HepG2 (cell line): Measurements from ENCODE around the gene NTN3. TPM values are rescaled to one million over a fixed set of nuclear protein-coding genes. Genes with fewer than 3 reads are reported as not detected.

Experiments used
- ATAC-seq: fragments of 200-7000 bp; cut with Tn5 transposase; 3 replicates; pipeline ENCODE4 v1.9.1; 2020; ENCODE audit warnings: mild to moderate bottlenecking, moderate library complexity
- BruUV-seq: library from RNA; stranded (reverse); fragments of 400-500 nt; replicated peaks from 2 replicates; lab custom pipeline; 2021; lab: Mats Ljungman, UMichigan
- CTCF ChIA-PET: fragments of 300-600 bp; formaldehyde crosslinking; extraction: SDS; loops from one replicate; lab custom pipeline; 2021; ENCODE audit warnings: low total read pairs, inconsistent platforms, low intra/inter-chr PET ratio; lab: Yijun Ruan, JAX
- POLR2A ChIA-PET: fragments of 350-600 bp; sonication (Branson Sonifier 250); formaldehyde crosslinking; loops from one replicate; lab custom pipeline; 2020; ENCODE audit warnings: antibody characterized with exemption, inconsistent platforms; lab: Yijun Ruan, JAX
- DNase-seq: peaks from one replicate; pipeline ENCODE4 v3.0.0-alpha.2; 2015; ENCODE audit warnings: low spot score
- FAIRE-seq: peaks from 3 replicates; lab custom pipeline; 2011; peaks lifted over from hg19 to GRCh38; lab: Jason Lieb, UNC
- H2AFZ ChIP-seq: one replicate; pipeline ENCODE4 v1.6.1; 2011; ENCODE audit warnings: low read length, inconsistent platforms
- H3K27ac ChIP-seq: fragments of 300-600 bp; 3 replicates; pipeline ENCODE4 v1.8.0; 2011; ENCODE audit warnings: mixed run types, mild to moderate bottlenecking, mixed read lengths, low read length, inconsistent platforms; ENCODE audit not compliant: insufficient read depth; ENCODE audit errors: extremely low read length
- H3K27me3 ChIP-seq, 2 experiments: fragments of 200-600 bp in 1 of 2; 2 replicates in 1 of 2; 3 replicates in 1 of 2; pipeline versions ENCODE4 v1.6.0 to v1.8.0; 2011; ENCODE audit warnings: low read length in 2 of 2, mild to moderate bottlenecking in 2 of 2, moderate library complexity in 2 of 2, inconsistent platforms in 1 of 2; ENCODE audit not compliant: insufficient read depth in 2 of 2, control insufficient read depth in 1 of 2
- H3K36me3 ChIP-seq, 2 experiments: fragments of 200-600 bp in 1 of 2; replicated peaks in 1 of 2; 2 replicates in 1 of 2; 3 replicates in 1 of 2; pipeline versions ENCODE4 v1.5.1 to v1.8.0; 2011; ENCODE audit warnings: low read length in 2 of 2, inconsistent platforms in 1 of 2; ENCODE audit not compliant: insufficient read depth in 2 of 2, control insufficient read depth in 1 of 2
- H3K4me1 ChIP-seq: 2 replicates; pipeline ENCODE4 v1.5.1; 2012; ENCODE audit warnings: low read length, inconsistent platforms; ENCODE audit not compliant: insufficient read depth
- H3K4me2 ChIP-seq: 2 replicates; pipeline ENCODE4 v1.6.0; 2011; ENCODE audit warnings: low read depth, low read length, inconsistent platforms
- H3K4me3 ChIP-seq, 3 experiments: fragments of 200-600 bp in 1 of 3; sonication (generic), shearing (Covaris generic) in 1 of 3; replicated peaks in 1 of 3; 2 replicates each; pipeline ENCODE4 v1.5.1; 2011 to 2016; ENCODE audit warnings: low read length in 3 of 3, inconsistent platforms in 2 of 3, low read depth in 2 of 3, mild to moderate bottlenecking in 2 of 3, control low read depth in 1 of 3, mixed read lengths in 1 of 3; ENCODE audit not compliant: insufficient read depth in 1 of 3
- H3K79me2 ChIP-seq: one replicate; pipeline ENCODE4 v1.6.1; 2011; ENCODE audit warnings: low read length, inconsistent platforms; ENCODE audit not compliant: insufficient read depth
- H3K9ac ChIP-seq: 2 replicates; pipeline ENCODE4 v1.6.0; 2011; ENCODE audit warnings: mild to moderate bottlenecking, low read depth, low read length, inconsistent platforms; ENCODE audit not compliant: insufficient read depth
- H3K9me3 ChIP-seq: 2 replicates; pipeline ENCODE4 v1.5.1; 2012; ENCODE audit warnings: mild to moderate bottlenecking, low read length
- H4K20me1 ChIP-seq: 2 replicates; pipeline ENCODE4 v1.6.0; 2011; ENCODE audit warnings: inconsistent platforms, mild to moderate bottlenecking, low read length, moderate library complexity; ENCODE audit not compliant: insufficient read depth
- ATF7-NPFF ChIP-seq: sonication (generic); formaldehyde crosslinking; IDR thresholded peaks from 2 replicates; pipeline ENCODE4 v1.8.1; 2023; ENCODE audit warnings: mild to moderate bottlenecking, low read depth, missing genetic modification reagents, moderate library complexity
- CHD4 ChIP-seq: fragments of 200-600 bp; sonication (generic); IDR thresholded peaks from 2 replicates; pipeline ENCODE4 v1.7.0; 2017; ENCODE audit warnings: mild to moderate bottlenecking, low read length, borderline replicate concordance
- CREB3 ChIP-seq: sonication (generic); formaldehyde crosslinking; IDR thresholded peaks from 2 replicates; pipeline ENCODE4 v1.5.0; 2020; ENCODE audit warnings: missing genetic modification reagents
- CREM ChIP-seq, 2 experiments: sonication (generic) in 1 of 2; formaldehyde crosslinking in 1 of 2; IDR thresholded peaks; 2 replicates each; pipeline versions ENCODE4 v1.4.0 to v1.6.1; 2016 to 2020; ENCODE audit warnings: antibody characterized with exemption in 1 of 2, mild to moderate bottlenecking in 1 of 2, missing genetic modification reagents in 1 of 2
- HES4 ChIP-seq: sonication (generic); formaldehyde crosslinking; IDR thresholded peaks from 2 replicates; pipeline ENCODE4 v1.9.0; 2021; ENCODE audit warnings: mild to moderate bottlenecking, missing genetic modification reagents, borderline replicate concordance
- HOMEZ ChIP-seq: IDR thresholded peaks from 2 replicates; pipeline ENCODE4 v1.6.1; 2016; ENCODE audit warnings: low read depth
- MXD1 ChIP-seq: sonication (generic); formaldehyde crosslinking; IDR thresholded peaks from 2 replicates; pipeline ENCODE4 v1.4.0; 2020; ENCODE audit warnings: mild to moderate bottlenecking, missing genetic modification reagents
- MYPOP ChIP-seq: sonication (generic); formaldehyde crosslinking; IDR thresholded peaks from 2 replicates; pipeline ENCODE4 v1.8.1; 2023; ENCODE audit warnings: mild to moderate bottlenecking, moderate library complexity, missing genetic modification reagents
- NFIB ChIP-seq: sonication (generic); formaldehyde crosslinking; IDR thresholded peaks from 2 replicates; pipeline ENCODE4 v1.9.0; 2021; ENCODE audit warnings: missing genetic modification reagents, mild to moderate bottlenecking, borderline replicate concordance
- NONO ChIP-seq, 2 experiments: fragments of 450-650 bp in 1 of 2; sonication (generic) in 1 of 2; formaldehyde crosslinking in 1 of 2; IDR thresholded peaks in 1 of 2; conservative IDR thresholded peaks in 1 of 2; 2 replicates each; pipeline versions ENCODE4 v1.6.1 to v1.8.0; 2017 to 2022; ENCODE audit warnings: mild to moderate bottlenecking in 1 of 2, missing genetic modification reagents in 1 of 2, moderate library complexity in 1 of 2
- PHF21A ChIP-seq: sonication (generic); formaldehyde crosslinking; IDR thresholded peaks from 2 replicates; pipeline ENCODE4 v1.5.0; 2020; ENCODE audit warnings: mild to moderate bottlenecking, missing genetic modification reagents
- RORA ChIP-seq: sonication (generic); formaldehyde crosslinking; IDR thresholded peaks from 2 replicates; pipeline ENCODE4 v1.5.0; 2020; ENCODE audit warnings: mild to moderate bottlenecking, missing genetic modification reagents, moderate library complexity
- ZBTB2 ChIP-seq: sonication (generic); formaldehyde crosslinking; IDR thresholded peaks from 2 replicates; pipeline ENCODE4 v1.8.0; 2022; ENCODE audit warnings: low read depth, missing genetic modification reagents
- ZNF513 ChIP-seq: sonication (generic); formaldehyde crosslinking; conservative IDR thresholded peaks from 2 replicates; pipeline ENCODE4 v1.5.0; 2020; ENCODE audit warnings: missing genetic modification reagents
- ZNF878 ChIP-seq: sonication (generic); formaldehyde crosslinking; IDR thresholded peaks from 2 replicates; pipeline ENCODE4 v1.8.1; 2023; ENCODE audit warnings: mild to moderate bottlenecking, missing genetic modification reagents, moderate library complexity
- WGBS: methylation state at CpG from one replicate; pipeline ENCODE4 v1.1.6; 2017; ENCODE audit warnings: low lambda C conversion rate; 5-methylcytosine and 5-hydroxymethylcytosine counted together
- in situ Hi-C: cut with HindIII; loops from 2 replicates; pipeline ENCODE4 v1.10.0; 2017; ENCODE audit warnings: low pct_unique_long_range_greater_than_20kb; ENCODE audit not compliant: extremely low pct_ligation_motif_present
- intact Hi-C: fragments of 100-400 bp; cut with micrococcal nuclease; formaldehyde crosslinking; loops from one replicate; pipeline ENCODE4 v1.10.0; 2022; ENCODE audit not compliant: unreplicated experiment
- polyA plus RNA-seq, 8 experiments: library from polyadenylated mRNA; depleted of rRNA in 3 of 8; stranded (reverse) in 7 of 8; unstranded in 1 of 8; fragments of >200 nt; fragmentation: Illumina TruSeq in 4 of 8; extraction: Trizol in 4 of 8; gene quantifications; 2 replicates each; pipeline versions ENCODE4 v1.2.1 to v1.2.3, GENCODE V29; 2011 to 2016; ENCODE audit warnings: low read depth in 4 of 8, missing spikeins in 1 of 8, mixed read lengths in 1 of 8; ENCODE audit not compliant: insufficient read depth in 1 of 8
- total RNA-seq, 5 experiments: library from RNA; depleted of rRNA; stranded (reverse); fragments of >200 nt; fragmentation: Illumina TruSeq; extraction: Trizol; gene quantifications; 2 replicates each; pipeline ENCODE4 v1.2.3, GENCODE V29; 2016; ENCODE audit warnings: low read depth in 1 of 5

Gene NTN3
- total and polyA plus RNA-seq, 2 of the 13 experiments (the other 11 are each of a cell fraction or from before 2014, with no cell fraction given) = 0.09 to 0.20 TPM

- no TSS peak for BruUV-seq
- in situ Hi-C loops = no loop called here
- peak; percentile 86 for ATAC-seq
- ChIA-PET CTCF (no interaction called here), POLR2A (interaction anchor here (0.7 to 1.6 kb wide), 5 partner anchors 10 to 330 kb away, joined by 4 to 9 read pairs (median 6); partner anchors contain the start of genes ECI1, TBC1D24, TEDC2 and TRAF7)
- H3K9ac ChIP-seq = peak overlapping the region; percentile 58
- peaks cover 44% of the 10 kb centered on the region for H3K79me2 ChIP-seq
- peaks cover 34% of the 10 kb centered on the region for H4K20me1 ChIP-seq
- peaks cover 59% of the 10 kb centered on the region for H3K4me1 ChIP-seq
- 0% methylated on average over 7 of the region's 13 CpGs for WGBS
- peak overlapping the region; percentile 84 for H3K4me2 ChIP-seq
- peaks cover 0 to under 1% of the 10 kb centered on the region in 2 experiments; a peak in 2 of 5 replicates for H3K36me3 ChIP-seq
- peak overlapping the region; percentile 15 to 59 (median 35); a peak in 4 of 6 replicates for H3K4me3 ChIP-seq
- peak; percentile 99 for FAIRE-seq
- peak overlapping the region; percentile 72 for H3K27ac ChIP-seq
- no peak overlapping the region for H2AFZ ChIP-seq
- intact Hi-C loops = no loop called here
- peak; percentile 95 for DNase-seq
- no peaks in the 10 kb centered on the region for H3K9me3 ChIP-seq
- no peaks in the 10 kb centered on the region for H3K27me3 ChIP-seq
- TF ChIP-seq NONO (IDR thresholded peaks at IDR 0.05) = no peak
- peak; percentile 92 for TF ChIP-seq NONO (CRISPR knock-in tag; conservative IDR thresholded peaks at IDR 0.05)
- peak; percentile 92 for TF ChIP-seq PHF21A (CRISPR knock-in tag)
- TF ChIP-seq ZNF513 (CRISPR knock-in tag) = no peak
- TF ChIP-seq CREB3 (CRISPR knock-in tag) = no peak
- TF ChIP-seq CHD4 = no peak
- TF ChIP-seq RORA = no peak
- peak; percentile 53; the same call in 1 of the 2 replicates for TF ChIP-seq HOMEZ
- TF ChIP-seq ZBTB2 (CRISPR knock-in tag) = no peak
- TF ChIP-seq HES4 (CRISPR knock-in tag) = no peak
- no peak for TF ChIP-seq ZNF878 (CRISPR knock-in tag)
- no peak; the same call in 1 of the 2 replicates for TF ChIP-seq MYPOP (CRISPR knock-in tag)
- TF ChIP-seq CREM (IDR thresholded peaks at IDR 0.05) = peak; percentile 69
- no peak for TF ChIP-seq CREM (CRISPR knock-in tag; IDR thresholded peaks at IDR 0.05)
- no peak; the same call in 1 of the 2 replicates for TF ChIP-seq MXD1 (CRISPR knock-in tag)
- no peak for TF ChIP-seq ATF7-NPFF (CRISPR knock-in tag)
- no peak for TF ChIP-seq NFIB
Observed at GRCh38 chr16:2484898-2485508, 13.9 kb downstream of the NTN3 start.
